Epidermal melanocyte (primary cell): ENCODE measurements around the gene IRF1.
"Not testable (repeated sequence)": the region's sequence is repeated elsewhere in the genome, so short reads cannot be mapped to it uniquely, and the experiment has no call there.

Experiments used
- DNase-seq: peaks from one replicate; pipeline ENCODE4 v3.0.0; 2011; ENCODE audit warnings: low spot score; ENCODE audit not compliant: insufficient read length

The IRF1 gene

DNA sequence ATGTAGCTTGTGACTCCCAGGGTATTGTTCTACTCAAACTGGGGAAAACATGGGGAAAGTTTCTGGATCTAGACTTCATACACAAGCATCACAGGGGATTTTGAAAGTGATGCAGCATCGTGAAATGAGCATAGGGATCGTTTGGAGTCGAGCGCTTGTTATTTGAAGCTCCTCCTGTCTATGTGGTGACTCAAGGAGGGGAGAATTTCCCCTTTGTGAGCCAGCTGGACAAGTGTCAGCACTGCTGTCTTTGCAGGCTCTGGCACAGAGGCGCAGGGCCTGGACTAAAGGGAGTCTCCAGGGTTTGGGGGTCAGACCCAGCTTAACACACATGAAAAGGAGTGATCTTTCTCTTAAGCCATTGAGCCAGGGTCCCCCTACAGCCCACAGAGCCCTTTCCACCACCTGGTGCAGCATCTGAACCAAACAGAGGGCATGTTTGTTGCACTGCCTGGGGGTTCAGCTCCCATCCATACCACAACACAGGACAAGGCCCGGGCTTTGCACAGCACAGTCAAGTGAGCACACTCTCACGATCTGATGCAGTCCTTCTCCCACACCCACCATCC is 51.0 kb downstream of the IRF1 start:
- DNase-seq = peak; percentile 34

DNA sequence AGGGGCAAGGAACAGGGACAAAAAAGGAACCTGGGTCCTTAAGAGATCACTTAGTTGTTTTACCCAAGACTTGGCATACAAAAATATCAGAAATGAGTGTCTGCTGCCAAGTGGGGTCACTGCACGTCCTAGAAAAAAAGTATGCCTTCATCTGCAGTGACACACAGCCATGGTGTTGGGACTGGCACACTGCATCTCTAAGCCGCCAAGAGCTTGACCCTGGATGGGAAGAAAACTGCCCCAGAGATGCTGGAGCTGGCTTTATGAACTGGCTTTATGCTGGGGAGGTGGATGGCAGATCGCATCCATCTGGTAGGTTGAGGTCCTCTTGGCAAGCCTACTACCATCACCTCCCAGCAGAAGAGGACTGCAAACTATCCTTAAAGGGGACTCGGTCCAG is 51.7 kb downstream of the IRF1 start:
- no peak for DNase-seq

DNA sequence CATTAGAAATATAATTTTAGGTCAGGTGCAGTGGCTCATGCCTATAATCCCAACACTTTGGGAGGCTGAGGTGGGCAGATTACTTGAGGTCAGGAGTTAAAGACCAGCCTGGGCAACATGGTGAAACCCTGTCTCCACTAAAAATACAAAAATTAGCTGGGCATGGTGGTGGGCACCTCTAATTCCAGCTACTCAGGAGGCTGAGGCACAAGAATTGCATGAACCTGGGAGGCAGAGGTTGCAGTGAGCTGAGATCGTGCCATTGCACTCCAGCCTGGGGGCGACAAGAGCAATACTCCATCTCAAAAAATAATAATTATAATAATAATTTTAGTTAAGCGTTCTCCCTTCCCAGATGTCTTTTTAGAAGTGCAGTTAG is 52.3 kb downstream of the IRF1 start:
- DNase-seq = not testable (repeated sequence)

DNA sequence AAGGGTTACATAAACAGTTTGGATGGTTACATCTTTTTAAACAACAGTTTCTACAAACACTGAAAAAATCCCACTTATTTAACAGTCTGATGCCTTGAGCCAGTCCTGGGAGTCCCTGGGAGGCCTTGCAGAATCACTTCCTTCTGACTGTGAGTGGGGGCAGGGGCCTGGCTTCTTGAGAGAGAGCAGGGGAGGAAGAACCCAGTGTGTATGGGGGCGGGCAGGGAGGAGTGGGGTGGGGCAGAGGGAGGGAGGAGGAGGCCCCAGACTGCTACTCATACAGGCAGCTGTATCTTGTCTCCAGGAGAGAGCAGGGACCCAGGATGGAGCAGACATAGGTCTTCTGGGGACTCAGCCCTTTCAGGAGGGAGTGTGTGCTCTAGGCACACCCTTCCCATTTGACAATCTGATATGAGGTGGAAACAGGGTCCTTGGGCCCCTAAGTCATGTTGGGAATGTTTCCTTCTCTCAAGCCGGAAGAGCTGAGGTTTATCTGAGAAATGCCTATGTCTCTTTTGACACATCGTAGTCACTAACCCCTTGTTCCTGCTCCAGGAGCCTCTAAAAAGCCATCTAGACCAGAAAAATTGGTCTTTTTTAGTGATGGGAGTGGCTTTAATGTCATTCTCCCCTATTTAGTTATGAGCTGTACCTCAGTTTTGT is 52.8 kb downstream of the IRF1 start:
- no peak for DNase-seq

DNA sequence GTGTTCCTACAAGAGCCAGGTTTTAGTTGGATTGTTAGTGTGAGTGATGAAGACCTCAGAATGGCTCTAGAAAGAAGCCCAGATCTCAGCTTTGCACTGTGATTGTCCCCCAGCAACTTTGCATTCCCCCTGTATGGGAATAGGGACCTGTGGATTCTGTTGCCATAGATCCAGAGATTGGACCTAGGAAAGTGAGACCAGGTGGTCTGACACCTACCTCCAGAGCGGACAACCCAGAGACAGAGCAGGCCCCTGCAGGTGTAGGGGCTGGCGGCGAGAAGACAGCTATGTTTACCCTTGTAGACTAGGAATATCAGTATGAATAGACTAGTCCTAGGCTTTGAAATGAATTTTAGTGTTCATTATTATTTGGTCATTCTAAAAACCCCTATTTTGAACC is 53.6 kb downstream of the IRF1 start:
- no peak for DNase-seq

DNA sequence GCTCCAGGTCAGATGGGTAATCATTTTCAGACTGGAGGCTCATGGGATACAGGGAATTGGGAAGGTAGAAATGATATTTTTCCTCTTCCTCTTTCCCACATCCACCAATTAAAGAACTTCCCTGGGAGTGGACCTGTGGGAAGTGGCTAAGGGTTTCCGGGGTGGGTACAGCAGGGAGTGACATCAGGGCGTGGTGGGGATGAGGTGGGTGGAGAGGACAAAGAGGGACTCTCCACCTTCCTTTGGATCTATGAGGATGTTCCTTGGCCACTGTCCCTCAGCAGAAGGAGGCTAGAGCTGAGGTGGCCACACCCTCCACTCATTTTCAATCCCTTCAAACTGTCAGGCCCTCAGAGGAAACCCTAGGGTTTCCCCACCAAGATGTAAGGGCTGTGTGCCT is 54.7 kb downstream of the IRF1 start:
- no peak for DNase-seq

DNA sequence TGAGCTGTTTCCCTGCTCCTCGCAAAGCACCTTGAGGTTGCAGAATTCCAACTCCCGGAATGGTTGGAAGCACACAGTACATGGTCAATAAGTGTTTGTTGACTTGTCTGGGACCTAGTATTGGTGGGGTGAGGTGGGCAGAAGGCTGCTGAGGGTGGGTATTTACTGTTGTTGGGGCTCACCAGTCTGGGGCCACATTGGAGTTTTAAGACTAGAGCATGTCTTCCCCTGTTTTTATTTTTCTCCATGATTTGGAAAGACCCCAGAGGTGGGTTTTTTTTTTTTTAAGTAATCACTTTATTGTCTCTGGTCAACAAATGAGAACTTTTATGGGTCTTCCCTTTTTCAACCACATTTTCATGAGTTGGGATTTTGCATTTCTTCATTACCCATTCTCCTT is 55.1 kb downstream of the IRF1 start:
- DNase-seq = no peak

DNA sequence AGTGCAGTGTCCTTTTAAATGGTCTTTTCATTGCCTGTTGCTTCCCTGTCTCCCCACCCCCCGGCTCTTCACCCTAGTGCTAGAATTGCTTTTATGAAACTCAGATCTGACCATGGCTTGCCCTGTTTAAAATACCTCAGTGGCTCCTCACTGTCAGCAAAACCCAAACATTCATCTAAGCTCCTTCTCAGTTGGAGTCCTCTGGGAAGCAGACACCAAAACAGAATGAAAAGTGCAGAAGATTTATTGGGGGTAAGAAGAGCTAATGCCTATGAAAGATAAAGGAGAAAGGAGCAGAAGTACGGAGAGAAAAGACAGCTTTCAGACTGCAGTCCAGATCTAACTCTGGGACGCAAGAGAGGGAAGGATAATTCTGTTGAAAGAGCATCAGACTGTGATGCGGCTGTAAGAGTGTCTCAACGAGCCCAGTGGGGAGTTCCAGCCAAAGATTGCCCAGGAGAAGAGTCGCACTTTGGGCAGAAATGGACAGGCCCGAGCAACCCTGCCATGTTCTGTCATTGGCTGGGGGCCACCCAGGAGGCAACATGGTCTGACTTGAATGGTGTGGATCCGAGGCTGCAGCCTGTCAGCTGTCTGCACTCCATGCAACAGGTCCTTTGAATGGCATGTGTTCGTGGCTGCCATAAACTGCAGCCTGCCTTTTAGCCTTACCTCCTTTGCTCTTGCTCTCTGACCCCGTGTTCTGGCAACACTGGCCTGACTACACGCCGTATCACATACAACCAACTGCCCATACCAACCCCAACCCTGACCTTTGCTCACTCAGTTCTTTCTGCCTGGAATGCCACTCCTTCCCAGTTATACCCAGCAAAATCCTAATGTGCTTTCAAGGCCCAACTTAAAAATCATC is 55.9 kb downstream of the IRF1 start:
- DNase-seq = no peak

DNA sequence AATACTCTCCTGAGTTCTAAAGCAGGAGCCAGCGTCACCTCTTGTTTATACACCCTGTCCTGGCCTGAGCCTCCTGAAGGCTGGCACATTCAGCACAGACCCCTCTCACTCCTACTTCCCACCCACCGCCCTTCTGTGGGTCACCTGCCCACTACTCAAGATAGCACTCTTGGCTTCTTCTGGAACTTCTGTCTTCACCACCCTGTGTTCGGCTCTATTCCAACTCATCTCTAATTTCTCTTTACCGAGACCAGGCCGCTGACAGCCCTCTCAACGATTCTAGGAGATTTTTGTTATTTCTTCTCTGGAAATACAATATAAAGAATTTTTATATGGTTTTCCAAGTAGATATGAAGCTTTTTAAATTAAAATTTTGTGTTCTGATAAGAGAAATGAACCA is 57.4 kb downstream of the IRF1 start:
- DNase-seq = no peak

DNA sequence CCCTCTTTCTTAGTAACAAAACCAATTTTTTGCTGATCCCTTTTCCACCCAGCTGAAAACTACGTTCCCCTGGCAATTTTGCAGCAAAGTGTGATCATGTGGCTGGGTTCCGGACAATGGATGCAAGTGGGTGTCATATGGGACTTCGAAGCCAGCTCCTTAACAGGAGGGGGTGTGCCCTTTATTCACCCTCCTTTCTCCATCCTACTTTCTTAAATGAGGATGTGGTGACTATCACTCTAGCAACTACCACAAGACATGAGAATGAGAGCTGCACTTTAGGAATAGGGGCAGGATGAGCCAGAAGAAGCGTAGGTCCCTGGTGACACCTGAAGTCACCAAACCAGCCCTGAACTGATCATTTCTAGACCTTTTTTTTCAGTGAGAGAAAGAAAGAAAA is 58.9 kb downstream of the IRF1 start:
- DNase-seq = no peak
